ENCODE results near the gene TRPM4.
"Not testable (repeated sequence)": the region's sequence is repeated elsewhere in the genome, so short reads cannot be mapped to it uniquely, and the experiment has no call there.

GRCh38 chr19:49127225-49127624 lies 30.4 kb upstream of the TRPM4 start:
- not testable (repeated sequence) for TF ChIP-seq CTCF, POLR2A (IDR thresholded peaks at IDR 0.05)
